Erythroblast (primary cell): ENCODE data around the gene ADCY4.
A peak's percentile ranks its signal among the peaks of the same experiment; 100 is the strongest.

Experiments used
- DNase-seq, 2 experiments: peaks; one replicate each; lab custom pipeline; 2025; lab: John Stamatoyannopoulos, UW
- GATA1 ChIP-seq: IDR thresholded peaks from 2 replicates; pipeline ENCODE4 v1.6.1; 2011; ENCODE audit warnings: low read depth, mild to moderate bottlenecking, control low read depth, low read length, moderate library complexity
- POLR2A ChIP-seq: IDR thresholded peaks from 2 replicates; pipeline ENCODE4 v1.6.1; 2011; ENCODE audit warnings: mild to moderate bottlenecking, low read length

ADCY4 gene

DNA sequence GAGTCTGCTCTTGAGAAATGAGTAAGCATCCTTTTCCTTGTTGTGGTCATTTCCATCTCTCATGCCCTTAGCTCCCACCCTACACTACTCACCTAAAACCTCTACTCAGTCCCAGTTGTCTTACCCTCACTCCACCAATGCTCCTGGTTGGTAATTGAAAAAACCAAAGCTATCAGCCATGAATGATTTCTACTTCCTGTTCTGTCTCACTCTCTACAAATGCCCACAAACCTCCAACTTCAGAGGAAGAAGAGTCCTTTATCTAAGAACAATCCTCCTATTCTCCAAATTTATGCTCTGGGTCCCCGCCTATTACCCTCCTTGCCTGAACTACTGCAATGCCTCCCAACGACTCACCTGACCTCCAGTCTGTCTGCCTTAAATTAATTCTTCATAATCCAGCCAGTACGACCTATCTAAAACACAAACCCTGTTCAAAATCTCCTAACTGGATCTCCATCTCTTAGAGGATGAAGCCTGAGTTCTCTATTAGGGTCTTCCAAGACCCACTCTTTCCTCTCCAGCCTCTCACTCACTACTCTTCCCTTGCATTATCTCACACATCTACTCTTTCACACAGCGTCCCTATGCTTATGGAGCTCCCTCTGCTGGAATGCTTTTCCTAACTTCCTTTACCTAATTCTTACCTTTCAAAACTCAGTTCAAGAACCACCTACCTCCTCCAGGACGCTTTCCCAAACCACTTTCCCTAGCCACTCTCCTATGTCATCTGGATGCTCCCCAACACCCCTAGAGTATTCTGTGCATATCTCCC lies 37.5 kb downstream of the ADCY4 start:
- peak; percentile 45 to 66 for DNase-seq

DNA sequence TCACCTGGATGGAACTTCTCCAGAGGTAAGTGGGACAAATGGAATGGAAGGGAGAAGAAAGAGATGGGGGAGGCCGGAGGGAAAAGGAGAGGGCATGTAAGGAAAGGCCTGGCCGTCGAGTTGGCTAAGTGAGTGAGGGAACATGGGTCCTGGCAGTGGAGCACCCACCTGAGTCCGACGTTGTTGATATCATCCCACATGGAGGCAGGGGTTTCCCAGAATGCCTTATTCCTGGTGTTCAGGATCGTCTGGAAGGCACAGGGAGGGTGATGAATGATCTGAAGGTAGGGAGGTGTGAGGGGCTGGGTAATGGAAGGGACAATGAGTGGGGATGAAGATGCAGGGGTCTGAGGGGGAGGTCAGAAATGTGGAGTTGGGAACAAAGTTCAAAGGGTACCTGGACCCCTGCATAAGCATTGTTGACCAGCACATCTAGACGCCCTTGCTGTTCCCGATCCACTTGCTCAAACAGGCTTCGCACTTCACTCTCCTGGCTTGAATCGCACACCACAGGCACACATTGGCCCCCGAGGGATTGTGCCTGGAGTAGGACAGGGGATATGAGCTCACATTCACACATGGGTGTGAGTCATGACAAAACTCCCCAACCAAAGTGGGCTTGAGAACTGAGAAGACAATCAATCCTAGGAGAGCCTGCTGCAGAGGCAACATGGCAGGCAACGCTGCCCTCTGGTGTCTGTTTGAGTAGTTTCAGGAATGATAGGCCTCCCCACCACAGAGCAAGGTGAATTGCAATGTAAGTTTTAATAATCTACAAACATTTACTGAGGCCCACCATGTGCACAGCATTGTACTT lies 38.3 kb downstream of the ADCY4 start:
- no peak for TF ChIP-seq GATA1
- no peak for TF ChIP-seq POLR2A
- DNase-seq, result peak; percentile 81 to 89

More for the DNA sequence above, 37.5 kb downstream of the ADCY4 start:
- TF ChIP-seq POLR2A (no peak), GATA1 (no peak)

DNA sequence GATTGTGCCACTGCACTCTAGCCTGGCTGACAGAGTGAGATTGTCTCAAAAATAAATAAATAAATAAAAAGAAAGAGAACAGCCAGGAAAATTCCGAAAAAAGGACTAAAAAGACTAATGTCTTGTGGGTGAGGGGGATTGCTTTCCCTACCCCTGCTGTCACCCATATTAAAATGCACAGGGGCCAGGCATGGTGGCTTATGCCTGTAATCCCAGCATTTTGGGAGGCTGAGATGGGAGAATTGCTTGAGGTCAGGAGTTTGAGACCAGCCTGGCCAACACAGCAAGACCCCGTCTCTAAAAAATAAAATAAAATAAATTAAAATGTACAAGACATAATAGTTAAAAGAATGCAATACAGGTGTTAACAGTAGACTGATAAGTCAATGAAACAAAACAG lies 41.3 kb downstream of the ADCY4 start:
- DNase-seq, result no peak
- TF ChIP-seq POLR2A (no peak), GATA1 (no peak)

DNA sequence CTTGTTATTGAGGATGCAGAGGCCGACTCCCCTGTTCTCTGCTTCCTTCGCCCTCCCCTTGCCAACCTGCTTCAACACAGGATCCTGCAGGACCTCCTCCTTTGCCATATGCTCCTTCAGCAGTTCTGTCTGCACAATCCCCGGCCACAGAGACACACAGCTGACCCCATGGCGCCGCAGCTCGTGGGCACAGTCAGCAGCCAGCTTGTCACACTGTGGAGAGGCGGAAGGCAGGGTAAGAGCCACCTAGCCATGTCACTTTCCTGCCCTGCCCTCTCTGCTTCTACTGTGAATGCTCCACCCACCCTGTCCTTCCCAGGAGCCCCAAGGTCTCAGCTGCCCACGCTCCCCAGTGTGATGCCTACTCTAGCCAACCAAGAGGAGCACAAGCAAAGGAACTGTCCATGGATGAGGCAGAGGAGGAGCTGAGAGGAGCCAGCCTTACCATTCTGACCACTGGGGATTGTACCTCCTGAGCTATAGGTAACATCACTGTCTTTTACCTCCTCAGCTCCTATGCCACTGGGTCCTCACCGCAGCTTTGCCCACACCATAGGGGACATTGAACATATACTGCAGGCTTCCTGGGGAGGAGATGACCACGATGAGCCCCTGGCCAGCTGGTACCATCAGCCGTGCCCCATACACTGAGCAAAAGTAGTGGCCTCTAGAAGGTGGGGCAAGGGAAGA lies 42.6 kb downstream of the ADCY4 start:
- TF ChIP-seq GATA1 (no peak), POLR2A (no peak)
- no peak for DNase-seq

DNA sequence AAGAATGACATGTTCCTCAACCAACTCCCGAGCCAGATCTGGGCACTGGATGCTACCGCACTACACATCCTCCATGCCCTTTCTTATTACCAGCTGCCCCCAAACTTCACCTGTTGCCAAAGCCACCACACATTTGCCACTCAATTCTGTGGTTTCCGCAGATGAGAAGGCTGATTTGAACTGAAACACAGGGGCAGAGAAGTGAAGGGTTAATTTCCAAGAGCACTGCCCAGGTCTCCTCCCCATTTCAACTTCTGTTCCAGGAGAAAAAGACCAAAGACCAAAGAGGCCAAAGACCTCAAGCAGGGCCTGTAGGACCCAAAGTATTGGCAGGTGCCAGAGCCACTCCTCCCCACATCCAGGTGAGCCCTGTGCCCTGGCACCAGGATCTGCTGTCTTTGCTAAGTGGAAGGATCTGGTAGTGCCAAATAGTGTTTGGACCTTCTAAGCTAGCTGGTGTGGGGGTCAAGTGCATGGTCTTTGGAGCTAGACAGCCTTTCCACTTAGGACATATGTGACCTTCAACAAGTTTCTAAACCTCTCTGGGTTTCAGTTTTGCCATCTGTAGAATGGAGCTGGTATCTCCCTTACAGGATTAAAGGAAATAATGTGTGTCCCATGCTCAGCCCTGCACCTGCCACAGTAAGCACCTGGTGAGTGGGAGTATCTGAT lies 43.3 kb downstream of the ADCY4 start:
- no peak for TF ChIP-seq GATA1
- no peak for TF ChIP-seq POLR2A
- DNase-seq, result no peak

DNA sequence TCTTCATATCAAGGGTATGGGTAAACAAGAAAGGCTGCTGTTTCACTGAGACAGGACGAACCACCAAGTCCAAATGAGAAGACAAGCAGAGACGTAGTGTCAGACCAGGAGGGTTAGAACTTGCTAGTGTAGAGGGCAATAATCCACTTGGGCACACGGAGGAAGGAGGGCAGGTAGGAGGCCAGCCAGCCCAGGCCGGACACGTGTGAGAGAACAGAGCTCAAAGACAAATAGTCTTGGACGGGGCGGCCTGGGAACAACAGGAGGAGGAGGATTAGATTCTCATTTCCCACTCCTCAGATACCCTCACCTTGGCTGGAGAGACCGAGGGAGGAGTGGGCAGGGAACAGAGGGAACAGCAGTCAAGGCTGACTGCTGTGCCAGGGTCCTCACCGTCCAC lies 44.1 kb downstream of the ADCY4 start:
- TF ChIP-seq POLR2A (no peak), GATA1 (no peak)
- DNase-seq, result no peak

DNA sequence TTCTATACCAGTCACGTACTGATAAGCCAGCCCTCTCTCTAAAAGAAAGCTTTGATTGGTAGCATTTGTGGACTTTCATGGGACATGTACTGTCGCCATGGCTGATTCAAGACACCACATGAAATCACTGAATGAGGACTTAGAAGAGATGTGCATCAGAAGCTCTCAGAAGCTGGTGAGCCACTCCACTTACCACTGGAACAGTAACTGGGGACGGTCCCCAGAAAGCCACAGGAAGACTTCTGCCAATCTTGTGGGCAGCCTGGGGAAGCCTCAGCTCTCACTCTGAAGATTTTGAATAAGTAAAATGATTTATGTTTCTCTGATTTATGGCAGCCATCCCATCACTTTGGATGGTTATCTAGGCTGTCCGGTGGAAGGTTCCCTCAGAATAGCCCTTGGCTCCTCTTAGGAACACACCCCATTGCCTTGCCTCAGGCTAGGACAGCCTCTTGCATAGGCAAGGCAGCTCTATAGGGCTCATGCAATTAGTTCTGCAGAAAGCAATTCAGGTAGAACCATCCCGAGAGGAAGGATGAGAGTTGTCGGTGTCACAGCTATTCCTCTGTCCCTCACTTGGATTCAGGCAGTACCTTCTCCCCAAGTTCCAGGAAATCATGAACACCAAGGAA lies 45.1 kb downstream of the ADCY4 start:
- DNase-seq, result no peak
- TF ChIP-seq POLR2A (no peak), GATA1 (no peak)

DNA sequence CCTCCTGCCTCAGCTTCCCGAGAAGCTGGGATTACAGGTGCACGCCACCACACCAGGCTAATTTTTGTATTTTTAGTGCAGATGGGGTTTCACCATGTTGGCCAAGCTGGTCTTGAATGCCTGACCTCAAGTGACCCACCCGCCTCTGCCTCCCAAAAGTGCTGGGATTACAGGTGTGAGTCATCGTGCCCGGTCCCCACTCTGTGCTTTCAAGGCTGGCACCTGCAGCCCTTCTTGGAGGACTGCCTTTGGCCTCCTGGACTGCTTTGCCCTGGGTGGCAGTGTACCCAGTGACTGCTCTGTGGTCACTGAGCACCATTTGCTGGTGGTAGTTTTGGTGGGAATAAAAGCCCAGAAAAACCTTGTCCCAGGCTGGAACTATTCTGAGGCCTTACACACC lies 47.9 kb downstream of the ADCY4 start:
- TF ChIP-seq POLR2A (no peak), GATA1 (no peak)
- no peak for DNase-seq

DNA sequence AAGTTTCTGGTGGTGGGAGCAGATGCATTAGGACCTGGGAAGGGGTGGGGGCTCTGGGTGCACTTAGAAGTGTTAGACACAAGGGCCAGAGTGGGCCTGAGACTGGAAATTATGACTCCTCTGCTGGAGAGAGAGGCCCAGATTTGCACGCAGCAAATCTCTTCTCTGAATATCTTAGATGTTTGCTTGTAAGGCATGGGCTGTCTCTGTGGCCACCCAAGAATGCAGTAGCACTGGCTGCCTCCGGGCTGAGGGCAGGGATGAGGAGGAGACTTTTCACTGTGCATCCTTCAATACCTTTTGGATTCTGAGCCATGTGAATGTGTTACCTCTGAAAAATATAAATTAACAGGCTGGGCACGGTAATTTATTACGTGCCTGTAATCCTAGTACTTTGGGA lies 49.5 kb downstream of the ADCY4 start:
- no peak for TF ChIP-seq GATA1
- TF ChIP-seq POLR2A, result no peak
- no peak for DNase-seq

DNA sequence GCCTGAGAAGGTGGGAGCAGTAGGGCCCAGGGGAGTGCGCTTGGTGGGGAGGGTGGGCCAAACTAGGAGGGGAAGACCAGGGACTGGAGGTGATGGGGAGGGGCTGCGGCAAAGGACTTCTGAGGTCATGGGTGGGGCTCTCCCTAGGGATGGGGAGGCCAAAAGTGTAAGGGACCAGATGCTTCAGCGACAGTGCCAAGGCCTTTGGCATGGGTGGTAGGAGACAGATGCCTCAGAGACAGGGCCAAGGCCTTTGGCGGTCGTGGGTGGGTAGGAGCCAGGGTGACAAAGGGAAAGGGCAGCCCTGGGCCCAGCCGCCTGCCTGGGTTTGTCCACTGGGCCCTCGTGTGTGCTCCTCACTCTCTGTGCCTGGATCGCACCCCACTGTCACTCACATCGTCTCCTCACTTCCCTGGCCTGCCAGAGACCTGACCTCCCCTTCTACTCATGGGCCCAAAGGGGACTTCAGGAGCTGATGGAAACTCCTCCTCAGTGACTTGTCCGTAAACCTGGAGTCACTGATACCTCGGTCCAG lies 50.3 kb downstream of the ADCY4 start:
- DNase-seq, result no peak
- TF ChIP-seq GATA1 (no peak), POLR2A (no peak)

DNA sequence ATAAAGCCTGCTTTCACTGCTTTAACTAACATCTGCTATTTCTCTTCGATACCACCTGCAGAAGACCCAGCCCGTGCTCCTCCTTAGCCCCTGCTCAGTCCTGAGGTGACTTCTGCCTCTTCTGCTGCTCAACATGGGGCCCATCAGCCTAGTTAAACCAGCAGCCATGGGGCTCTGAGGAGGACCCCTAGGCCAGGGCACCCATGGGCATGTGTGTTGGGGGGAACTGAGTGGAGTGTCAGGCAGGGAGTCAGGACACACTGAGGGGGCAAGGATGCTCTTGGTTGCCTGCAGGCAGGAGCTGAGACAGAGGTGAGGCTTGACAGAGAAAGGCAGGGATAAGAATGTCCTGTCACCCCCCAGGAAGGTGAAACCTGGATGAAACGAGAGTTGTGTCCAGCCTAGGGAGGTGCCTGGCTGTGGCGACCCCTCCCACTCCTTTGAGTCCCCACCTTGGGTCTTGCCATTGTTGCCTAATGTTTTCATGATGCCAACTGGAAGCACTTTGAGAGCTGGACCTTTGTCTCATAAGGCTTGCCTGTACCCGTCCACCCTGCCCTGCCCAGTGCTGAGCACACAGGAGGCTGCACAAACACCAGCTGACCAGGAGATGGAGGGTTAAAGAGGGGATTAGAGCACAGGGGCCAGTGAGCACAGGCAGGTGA lies 50.9 kb downstream of the ADCY4 start:
- no peak for DNase-seq
- TF ChIP-seq POLR2A (no peak), GATA1 (no peak)

DNA sequence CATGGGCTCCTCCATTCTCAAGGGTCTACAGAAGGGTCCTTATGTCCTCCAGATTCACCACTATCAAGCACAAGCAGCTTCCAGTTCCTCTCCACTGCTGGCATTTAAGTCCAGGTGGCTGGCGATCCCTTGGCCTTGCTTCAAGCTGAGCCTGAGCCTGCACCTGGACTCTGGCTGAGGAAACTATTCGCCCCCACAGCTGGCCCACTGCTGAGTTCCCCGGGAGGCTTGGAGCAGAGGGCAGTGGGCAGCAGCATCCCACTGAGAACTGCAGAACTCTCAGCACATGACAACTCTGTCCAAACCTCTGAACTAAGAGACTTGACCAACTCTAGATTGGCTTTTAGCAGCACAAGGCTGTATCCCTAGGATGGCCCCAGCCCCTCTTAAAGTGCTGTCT lies 52.1 kb downstream of the ADCY4 start:
- no peak for DNase-seq
- no peak for TF ChIP-seq POLR2A
- TF ChIP-seq GATA1, result no peak
